Coronary artery (tissue), 2 donors: ENCODE data around the gene DLEC1.

Experiments used
- DNase-seq: peaks from one replicate; pipeline ENCODE4 v3.0.0-alpha.2; 2017; ENCODE audit warnings: low spot score
- H3K27ac ChIP-seq, 2 donors: fragments of 200-600 bp; sonication (generic); one replicate each; pipeline ENCODE4 v1.5.1; 2016 to 2019
- H3K4me3 ChIP-seq: fragments of 200-600 bp; sonication (generic); 2 replicates; pipeline ENCODE4 v1.5.1; 2016; ENCODE audit warnings: mild to moderate bottlenecking, moderate library complexity
- TF ChIP-seq, protein P1 (sequence below): fragments of 200-600 bp; sonication (generic); IDR thresholded peaks from one replicate; pipeline ENCODE4 v1.5.1; 2019; ENCODE audit warnings: antibody characterized with exemption

The DLEC1 gene

DNA sequence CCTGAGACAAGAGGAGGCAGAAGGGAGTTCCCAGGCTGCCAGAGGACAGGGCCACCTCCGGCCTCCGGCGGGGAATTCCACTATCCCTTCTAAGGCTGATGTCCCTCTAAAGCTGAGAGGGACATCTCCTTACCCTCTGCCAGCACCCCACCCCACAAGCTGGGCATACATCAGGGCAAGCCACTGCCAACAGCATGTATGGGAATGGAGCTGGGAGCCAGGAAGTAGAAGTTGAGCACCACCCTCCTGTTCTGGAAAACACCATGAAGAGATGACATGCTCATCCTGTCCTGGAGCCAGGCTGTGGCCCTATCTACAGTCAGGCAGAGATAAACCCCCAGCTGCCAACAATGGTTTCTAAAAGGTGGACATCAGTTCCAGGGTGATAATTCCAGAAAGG is 16.7 kb upstream of the DLEC1 start:
- H3K4me3 ChIP-seq: no peak overlapping the region
- TF ChIP-seq, protein P1, sequence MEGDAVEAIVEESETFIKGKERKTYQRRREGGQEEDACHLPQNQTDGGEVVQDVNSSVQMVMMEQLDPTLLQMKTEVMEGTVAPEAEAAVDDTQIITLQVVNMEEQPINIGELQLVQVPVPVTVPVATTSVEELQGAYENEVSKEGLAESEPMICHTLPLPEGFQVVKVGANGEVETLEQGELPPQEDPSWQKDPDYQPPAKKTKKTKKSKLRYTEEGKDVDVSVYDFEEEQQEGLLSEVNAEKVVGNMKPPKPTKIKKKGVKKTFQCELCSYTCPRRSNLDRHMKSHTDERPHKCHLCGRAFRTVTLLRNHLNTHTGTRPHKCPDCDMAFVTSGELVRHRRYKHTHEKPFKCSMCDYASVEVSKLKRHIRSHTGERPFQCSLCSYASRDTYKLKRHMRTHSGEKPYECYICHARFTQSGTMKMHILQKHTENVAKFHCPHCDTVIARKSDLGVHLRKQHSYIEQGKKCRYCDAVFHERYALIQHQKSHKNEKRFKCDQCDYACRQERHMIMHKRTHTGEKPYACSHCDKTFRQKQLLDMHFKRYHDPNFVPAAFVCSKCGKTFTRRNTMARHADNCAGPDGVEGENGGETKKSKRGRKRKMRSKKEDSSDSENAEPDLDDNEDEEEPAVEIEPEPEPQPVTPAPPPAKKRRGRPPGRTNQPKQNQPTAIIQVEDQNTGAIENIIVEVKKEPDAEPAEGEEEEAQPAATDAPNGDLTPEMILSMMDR: no peak
- no peak for DNase-seq
- peak overlapping the region in 1 of 2 donors; percentile 37 for H3K27ac ChIP-seq

DNA sequence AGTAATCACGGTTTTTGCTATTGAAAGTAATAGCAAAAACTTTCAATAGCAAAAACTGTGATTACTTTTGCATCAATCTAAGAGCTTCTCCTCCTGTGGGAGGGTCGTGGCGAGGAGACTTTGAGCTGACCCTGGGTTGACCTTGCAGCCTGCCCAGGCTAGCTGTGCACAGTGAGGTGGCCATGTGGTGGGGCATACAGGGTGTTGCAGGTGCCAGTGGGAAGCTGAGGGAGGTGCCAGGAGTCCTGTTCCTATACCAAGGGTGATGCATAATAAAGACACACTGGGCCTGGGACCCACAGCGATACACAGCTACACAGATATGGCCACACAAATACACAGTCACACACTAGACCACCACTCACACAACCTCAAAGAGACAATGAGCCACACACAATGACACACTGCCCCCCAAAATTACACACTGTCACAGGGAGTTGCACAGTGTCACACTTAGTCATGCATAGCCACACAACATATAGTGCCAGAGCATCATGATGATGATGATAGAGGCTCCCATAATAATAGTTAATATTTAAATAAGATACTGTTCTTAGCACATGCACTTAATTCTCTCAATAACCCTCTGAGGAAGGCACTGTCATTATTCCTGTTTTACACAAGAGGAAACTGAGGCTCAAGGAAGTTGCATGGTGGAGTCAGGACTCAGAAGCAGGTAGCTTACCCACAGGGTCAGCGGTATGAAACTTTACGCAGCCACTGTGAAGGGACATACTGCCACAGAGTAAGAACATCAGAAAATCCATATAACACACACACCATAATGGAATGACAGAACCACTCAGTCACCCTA is 15.9 kb upstream of the DLEC1 start:
- peak overlapping the region; percentile 85 for H3K4me3 ChIP-seq
- H3K27ac ChIP-seq: peak overlapping the region in 1 of 2 donors; percentile 96
- TF ChIP-seq, protein P1: no peak
- DNase-seq: peak; percentile 73

DNA sequence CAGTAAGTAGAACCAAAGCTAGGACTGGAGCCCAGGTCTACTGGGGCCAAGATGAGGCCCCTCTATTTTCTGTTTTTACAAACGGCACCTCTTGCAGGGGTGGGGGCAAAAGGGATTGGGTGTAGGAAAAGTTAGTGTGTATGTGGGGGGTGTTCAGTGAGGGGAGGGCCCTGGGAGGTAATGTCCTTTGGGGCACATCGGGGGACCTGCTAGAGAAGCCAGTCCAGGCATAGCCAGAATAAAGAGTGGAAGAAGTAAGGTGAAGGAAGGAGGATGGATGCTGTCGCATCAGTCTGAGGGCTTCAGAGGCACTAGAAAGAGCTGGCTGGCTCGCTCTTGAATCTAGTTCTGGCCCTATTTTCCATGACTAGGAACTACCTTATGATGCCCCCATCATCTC is 12.2 kb upstream of the DLEC1 start:
- TF ChIP-seq, protein P1: no peak
- Histone ChIP-seq H3K4me3 (no peak overlapping the region), H3K27ac (peak overlapping the region; percentile 17 to 20)
- no peak for DNase-seq

DNA sequence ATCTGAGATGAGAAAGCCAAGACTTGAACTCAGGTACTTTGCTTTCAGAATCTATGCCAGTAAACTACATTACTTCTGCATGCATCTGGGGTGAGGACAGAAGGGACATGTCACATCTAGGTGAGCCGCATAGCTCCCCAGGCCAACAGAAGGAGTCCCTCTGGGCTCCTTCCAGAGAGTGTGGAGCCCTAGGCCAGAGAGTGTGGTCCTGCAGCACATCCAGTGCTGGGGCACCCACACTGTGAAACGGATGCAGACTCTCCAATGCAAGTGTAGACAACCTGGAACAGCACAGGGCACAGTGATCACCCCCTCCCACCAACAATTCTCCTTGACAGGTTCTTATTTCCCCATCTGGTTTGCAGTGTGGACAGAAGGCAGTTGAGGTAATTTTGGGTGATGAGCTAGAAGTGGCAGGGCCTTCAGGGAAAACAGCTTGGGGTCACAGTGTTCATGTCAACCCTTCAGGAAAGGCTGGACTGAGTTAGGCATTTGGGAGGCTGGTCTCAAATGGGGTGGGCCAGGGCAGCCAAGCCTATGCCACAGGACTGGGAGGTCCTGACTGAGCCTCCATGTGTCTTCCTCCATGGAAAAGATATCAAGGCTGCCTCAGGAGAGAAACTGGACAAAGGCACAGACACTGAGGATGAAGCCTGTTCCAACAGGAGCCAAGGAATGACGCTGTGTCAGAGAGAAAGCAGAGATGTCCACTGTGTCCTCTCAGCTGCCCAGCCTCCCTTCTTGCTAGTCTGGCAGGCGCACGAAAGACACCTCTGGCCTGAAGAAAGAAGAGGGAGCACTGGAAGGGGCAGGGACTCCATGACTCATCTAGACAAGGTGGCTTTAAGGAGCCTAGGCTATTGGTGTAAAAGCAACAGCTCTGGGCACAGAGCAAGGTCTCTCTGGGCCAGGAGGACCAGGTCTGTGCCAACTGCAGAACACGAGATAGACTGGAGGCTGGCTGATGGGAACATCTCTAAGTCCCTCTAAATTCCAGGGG is 11.2 kb upstream of the DLEC1 start:
- Histone ChIP-seq H3K27ac (peak overlapping the region; percentile 89 to 99), H3K4me3 (peak overlapping the region; percentile 99)
- DNase-seq: no peak
- TF ChIP-seq, protein P1: no peak

DNA sequence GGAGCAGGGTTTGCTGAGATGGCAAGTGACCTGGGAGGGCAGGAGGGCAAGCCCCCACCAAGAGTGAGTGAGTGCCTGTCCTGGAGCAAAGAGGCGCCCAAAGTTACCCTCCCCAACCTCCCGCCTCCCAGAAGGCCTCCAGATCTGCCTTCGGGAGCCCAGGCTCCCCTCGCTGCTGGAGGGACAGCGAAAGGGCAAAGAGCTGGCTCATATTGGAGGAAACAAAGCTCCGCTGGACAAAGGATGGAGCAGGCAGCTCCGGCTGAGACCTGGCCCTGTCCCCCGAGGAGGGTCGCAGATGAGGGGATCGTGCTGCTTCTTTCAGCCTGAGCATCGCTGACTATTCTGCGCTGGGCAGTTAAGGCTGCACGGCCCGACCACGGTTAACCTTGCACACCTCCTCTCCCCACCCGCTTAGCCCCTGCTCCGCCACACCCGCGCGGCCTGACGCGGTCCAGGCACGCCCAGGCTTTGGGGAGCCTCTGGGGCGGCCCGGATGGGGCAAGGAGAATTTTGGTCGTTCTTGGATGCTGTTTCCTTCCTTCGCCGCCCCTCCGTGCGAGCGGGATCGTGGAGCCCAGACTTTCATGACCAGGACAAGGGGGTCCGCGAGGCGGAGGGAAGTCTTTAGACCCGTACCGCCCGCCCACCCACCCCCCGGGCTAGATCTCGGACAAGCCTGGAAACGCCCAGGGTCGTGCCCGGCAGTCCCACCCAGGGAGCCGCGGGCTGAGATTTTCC is 10.2 kb upstream of the DLEC1 start:
- TF ChIP-seq, protein P1: no peak
- DNase-seq: no peak
- H3K27ac ChIP-seq: peak overlapping the region; percentile 89 to 99

DNA sequence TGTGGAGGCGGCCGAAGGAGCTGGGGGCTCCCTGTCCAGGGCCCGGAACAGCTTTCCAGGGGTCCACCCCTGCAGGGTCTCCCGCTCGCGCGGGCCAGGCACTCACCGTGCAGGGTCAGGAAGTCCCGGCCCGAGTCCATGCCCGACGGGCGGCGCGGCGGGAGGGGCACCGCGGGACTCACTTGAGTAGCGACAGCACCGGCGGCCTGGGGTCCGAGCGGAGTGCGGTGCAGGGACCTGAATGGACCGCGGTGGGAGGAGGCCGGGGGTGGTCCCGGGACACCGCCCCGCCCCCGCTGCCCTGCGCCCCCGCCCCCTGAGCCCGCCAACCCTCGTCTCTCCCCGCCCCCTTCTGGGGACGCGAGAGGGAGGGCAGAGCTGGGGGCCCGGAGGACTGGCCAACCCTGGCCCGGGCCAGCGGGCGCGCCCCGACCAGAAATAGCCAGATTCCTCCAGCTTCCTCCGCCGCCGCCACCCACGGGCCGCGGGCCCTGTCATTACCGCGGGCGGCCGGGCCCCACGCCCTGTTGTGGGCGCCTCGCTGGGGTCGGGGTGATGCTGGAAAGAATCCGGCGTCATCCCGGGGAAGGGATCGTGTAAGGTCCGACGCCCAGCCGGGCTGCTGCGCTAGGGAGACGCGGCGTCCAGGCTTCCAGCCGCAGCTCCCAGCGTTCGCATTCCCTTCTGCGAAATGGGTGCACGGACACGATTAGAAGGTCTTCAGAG is 9.4 kb upstream of the DLEC1 start, which contains the start of gene PLCD1:
PLCD1 (minus strand) TSS at position 243 of the 726 bp plus-strand sequence; CDS start at position 140, 103 bp downstream.
- peak; percentile 94 for DNase-seq
- TF ChIP-seq, protein P1: no peak
- Histone ChIP-seq H3K4me3 (peak within 1 kb of the TSS; percentile 99), H3K27ac (peak within 1 kb of the TSS; percentile 89 to 99)

More for the DNA sequence above, 10.2 kb upstream of the DLEC1 start:
- H3K4me3 ChIP-seq: peak overlapping the region; percentile 99
